Upper lobe of left lung (tissue), 4 donors: ENCODE data around the gene SSBP3.

Experiments used
- EP300 ChIP-seq, 4 donors: sonication (generic); formaldehyde crosslinking; IDR thresholded peaks; one replicate each; pipeline ENCODE4 v1.5.1; 2017; ENCODE audit warnings: antibody characterized with exemption in 4 of 4, control low read depth in 2 of 4
- POLR2A ChIP-seq, 4 donors: fragments of 450-650 bp; IDR thresholded peaks; one replicate each; pipeline ENCODE4 v1.5.1; 2016 to 2017; ENCODE audit warnings: antibody characterized with exemption in 4 of 4, mild to moderate bottlenecking in 2 of 4
- TF ChIP-seq, protein P1 (sequence below), 6 experiments: fragments of 450-650 bp in 4 of 6; fragments of 200-600 bp in 2 of 6; sonication (generic) in 2 of 6; IDR thresholded peaks; one replicate each; pipeline ENCODE4 v1.5.1; 2016 to 2019; ENCODE audit warnings: antibody characterized with exemption in 6 of 6

DNA sequence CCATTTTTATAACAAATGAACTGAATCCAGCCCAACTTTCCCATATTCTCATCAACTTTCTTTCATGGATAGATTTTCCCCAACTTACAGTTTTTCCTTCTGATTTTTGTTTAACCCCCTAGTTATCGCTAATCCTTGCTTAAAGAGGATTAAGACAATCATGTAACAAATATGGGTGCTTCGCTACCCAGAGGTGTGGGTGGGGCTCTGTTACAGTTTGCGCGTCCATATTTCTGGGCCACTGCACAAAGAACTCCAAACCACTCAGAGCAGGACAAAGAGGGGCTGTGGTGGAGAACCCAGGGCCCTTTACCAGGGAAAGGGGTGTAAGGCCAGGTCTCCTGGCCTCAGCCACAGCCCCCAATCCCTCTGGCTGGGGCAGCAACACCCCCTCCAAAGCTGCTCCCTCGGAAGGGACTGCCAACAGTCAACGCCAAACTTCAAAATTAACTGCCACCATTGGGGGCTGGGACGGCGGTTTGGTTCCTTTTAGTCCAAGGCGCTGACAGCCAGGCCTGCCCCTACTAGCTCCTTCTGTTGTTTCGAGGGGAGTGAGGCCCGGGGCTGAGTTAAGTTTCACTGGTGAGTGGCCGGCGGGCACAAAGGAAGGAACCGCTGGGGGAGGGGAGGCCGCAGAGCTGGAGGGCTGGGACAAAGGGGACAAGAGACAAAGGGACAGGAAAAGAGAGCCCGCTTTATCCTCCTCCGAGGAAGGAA, 27.9 kb downstream of the SSBP3 start:
- TF ChIP-seq POLR2A (IDR thresholded peaks at IDR 0.05) (no peak), EP300 (IDR thresholded peaks at IDR 0.05) (no peak)
- TF ChIP-seq, protein P1, sequence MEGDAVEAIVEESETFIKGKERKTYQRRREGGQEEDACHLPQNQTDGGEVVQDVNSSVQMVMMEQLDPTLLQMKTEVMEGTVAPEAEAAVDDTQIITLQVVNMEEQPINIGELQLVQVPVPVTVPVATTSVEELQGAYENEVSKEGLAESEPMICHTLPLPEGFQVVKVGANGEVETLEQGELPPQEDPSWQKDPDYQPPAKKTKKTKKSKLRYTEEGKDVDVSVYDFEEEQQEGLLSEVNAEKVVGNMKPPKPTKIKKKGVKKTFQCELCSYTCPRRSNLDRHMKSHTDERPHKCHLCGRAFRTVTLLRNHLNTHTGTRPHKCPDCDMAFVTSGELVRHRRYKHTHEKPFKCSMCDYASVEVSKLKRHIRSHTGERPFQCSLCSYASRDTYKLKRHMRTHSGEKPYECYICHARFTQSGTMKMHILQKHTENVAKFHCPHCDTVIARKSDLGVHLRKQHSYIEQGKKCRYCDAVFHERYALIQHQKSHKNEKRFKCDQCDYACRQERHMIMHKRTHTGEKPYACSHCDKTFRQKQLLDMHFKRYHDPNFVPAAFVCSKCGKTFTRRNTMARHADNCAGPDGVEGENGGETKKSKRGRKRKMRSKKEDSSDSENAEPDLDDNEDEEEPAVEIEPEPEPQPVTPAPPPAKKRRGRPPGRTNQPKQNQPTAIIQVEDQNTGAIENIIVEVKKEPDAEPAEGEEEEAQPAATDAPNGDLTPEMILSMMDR (IDR thresholded peaks at IDR 0.05): no peak
